Spleen (tissue), 11 donors: ENCODE results near the gene CADM2. TPM values are rescaled to one million over a fixed set of nuclear protein-coding genes. Genes with fewer than 3 reads are reported as not detected.

Experiments used
- DNase-seq: peaks from one replicate; pipeline ENCODE4 v3.0.0-alpha.2; 2020
- H3K27ac ChIP-seq, 8 donors: fragments of 200-600 bp; sonication (generic) in 7 of 8; 1 replicate in 4 of 8; 2 replicates in 4 of 8; pipeline versions ENCODE4 v1.5.0 to v1.8.0; 2016 to 2021; ENCODE audit warnings: inconsistent platforms in 4 of 8, mild to moderate bottlenecking in 4 of 8, moderate library complexity in 1 of 8
- H3K27me3 ChIP-seq, 7 donors: fragments of 200-600 bp; sonication (generic) in 6 of 7; replicated peaks in 1 of 7; 1 replicate in 4 of 7; 2 replicates in 3 of 7; pipeline versions ENCODE4 v1.5.0 to v1.8.0; 2016 to 2021; ENCODE audit warnings: inconsistent platforms in 3 of 7, mild to moderate bottlenecking in 1 of 7
- H3K36me3 ChIP-seq, 6 donors: fragments of 200-600 bp; sonication (generic) in 5 of 6; 1 replicate in 4 of 6; 2 replicates in 2 of 6; pipeline versions ENCODE4 v1.5.0 to v1.8.0; 2016 to 2021; ENCODE audit warnings: inconsistent platforms in 2 of 6
- H3K4me1 ChIP-seq, 6 donors: fragments of 200-600 bp; sonication (generic) in 5 of 6; 1 replicate in 3 of 6; 2 replicates in 3 of 6; pipeline versions ENCODE4 v1.5.0 to v1.8.0; 2016 to 2021; ENCODE audit warnings: inconsistent platforms in 3 of 6
- H3K4me3 ChIP-seq, 8 donors: fragments of 200-600 bp; sonication (generic) in 7 of 8; 1 replicate in 4 of 8; 2 replicates in 4 of 8; pipeline versions ENCODE4 v1.5.0 to v1.8.0; 2016 to 2021; ENCODE audit warnings: inconsistent platforms in 4 of 8, mild to moderate bottlenecking in 4 of 8, moderate library complexity in 2 of 8
- H3K9me3 ChIP-seq, 8 donors: fragments of 200-600 bp; sonication (generic) in 7 of 8; 1 replicate in 4 of 8; 2 replicates in 4 of 8; pipeline versions ENCODE4 v1.5.0 to v1.8.0; 2016 to 2021; ENCODE audit warnings: inconsistent platforms in 4 of 8
- CTCF ChIP-seq, 11 experiments: fragments of 200-600 bp in 7 of 11; fragments of 450-650 bp in 4 of 11; sonication (generic) in 4 of 11; IDR thresholded peaks in 8 of 11; conservative IDR thresholded peaks in 3 of 11; 1 replicate in 7 of 11; 2 replicates in 4 of 11; pipeline versions ENCODE4 v1.4.0 to v1.8.0; 2016 to 2021; ENCODE audit warnings: antibody characterized with exemption in 11 of 11, inconsistent platforms in 4 of 11, mild to moderate bottlenecking in 1 of 11
- POLR2A ChIP-seq, 3 donors: fragments of 450-650 bp; IDR thresholded peaks; one replicate each; pipeline ENCODE4 v1.5.1; 2017; ENCODE audit warnings: antibody characterized with exemption in 3 of 3, mild to moderate bottlenecking in 1 of 3
- POLR2AphosphoS5 ChIP-seq, 3 donors: sonication (generic); formaldehyde crosslinking; IDR thresholded peaks; one replicate each; pipeline ENCODE4 v1.5.1; 2017; ENCODE audit warnings: antibody characterized with exemption in 3 of 3
- WGBS, 5 donors: extraction: QIAGEN DNeasy Blood & Tissue Kit in 3 of 5; methylation state at CpG; one replicate each; pipeline versions ENCODE4 v1.1.5 to v1.1.7; 2013 to 2018; 5-methylcytosine and 5-hydroxymethylcytosine counted together
- intact Hi-C: fragments of 100-400 bp; cut with DNase I; formaldehyde crosslinking; loops from one replicate; pipeline ENCODE4 v1.15.0; 2023; ENCODE audit warnings: low total_unique reads
- polyA plus RNA-seq, 3 donors: library from polyadenylated mRNA; stranded (reverse); fragments of 200-250 nt; gene quantifications; one replicate each; pipeline ENCODE4 v1.2.1, GENCODE V29; 2013
- total RNA-seq, 7 donors: library from RNA; depleted of rRNA in 3 of 7; stranded (reverse); fragments of >200 nt in 3 of 7; fragmentation: NEBNext Ultra II Directional in 4 of 7; extraction: Animal tissue kit (Norgen Biotek cat#: 25700) in 4 of 7; gene quantifications; one replicate each; pipeline versions ENCODE4 v1.1.0 to v1.2.1, GENCODE V29; 2016 to 2021
- donor health status: healthy with polysubstance abuse.
- donor health status: DM: no; HTN: no; CAD: no; lungs with moderate emphysema.
- donor health status: DM: no; HTN: no; CAD: no.
- donor health status: Bipolar disorder and iron deficiency.
- donor health status: healthy.
- donor health status: DM: no; HTN: no; CAD: no.
- donor health status: DM: yes; HTN: yes; CAD: no.

CADM2 gene
- total and polyA plus RNA-seq, 10 donors, result 0.03 to 4.0 (median 1.0) TPM; not detected in 1

GRCh38 chr3:84943379-84943778, 15.4 kb upstream of the CADM2 start:
- H3K4me3 ChIP-seq, result no peak overlapping the region
- H3K27me3 ChIP-seq, result no peaks in the 10 kb centered on the region
- no peaks in the 10 kb centered on the region for H3K36me3 ChIP-seq
- H3K27ac ChIP-seq, result no peak overlapping the region
- DNase-seq, result no peak
- no peaks in the 10 kb centered on the region for H3K4me1 ChIP-seq
- H3K9me3 ChIP-seq, result no peaks in the 10 kb centered on the region
- WGBS, 5 donors, result 66 to 80% (median 75%) methylated on average over 4 of the region's 4 CpGs
- TF ChIP-seq POLR2AphosphoS5 (IDR thresholded peaks at IDR 0.05) (no peak), CTCF (IDR thresholded peaks at IDR 0.05 in 8 of 11, conservative IDR thresholded peaks at IDR 0.05 in 3 of 11) (no peak), POLR2A (IDR thresholded peaks at IDR 0.05) (no peak)
- intact Hi-C loops, result no loop called here

GRCh38 chr3:84946240-84946639, 12.5 kb upstream of the CADM2 start:
- TF ChIP-seq CTCF (IDR thresholded peaks at IDR 0.05 in 8 of 11, conservative IDR thresholded peaks at IDR 0.05 in 3 of 11), result no peak
- no peak for TF ChIP-seq POLR2A (IDR thresholded peaks at IDR 0.05)
- no peak for TF ChIP-seq POLR2AphosphoS5 (IDR thresholded peaks at IDR 0.05)
- no peaks in the 10 kb centered on the region for H3K4me1 ChIP-seq
- H3K27ac ChIP-seq, result no peak overlapping the region
- no peaks in the 10 kb centered on the region for H3K36me3 ChIP-seq
- no peak for DNase-seq
- H3K9me3 ChIP-seq, result peaks cover 0 to 4% (median 1%) of the 10 kb centered on the region in 8 donors
- intact Hi-C loops, result no loop called here
- no peaks in the 10 kb centered on the region for H3K27me3 ChIP-seq
- H3K4me3 ChIP-seq, result no peak overlapping the region
- 0 to 4% (median 0%) methylated on average over 1 of the region's 1 CpG for WGBS, 5 donors

GRCh38 chr3:84959470-84960271, 882 bp downstream of the CADM2 start:
- H3K36me3 ChIP-seq, result no peaks in the 10 kb centered on the region
- H3K4me1 ChIP-seq, result peaks cover 7 to 29% (median 14%) of the 10 kb centered on the region in 6 donors
- no peak overlapping the region for H3K27ac ChIP-seq
- no peak for TF ChIP-seq POLR2A (IDR thresholded peaks at IDR 0.05)
- peak; percentile 76 for DNase-seq
- peaks cover 0 to 66% (median 29%) of the 10 kb centered on the region in 7 donors for H3K27me3 ChIP-seq
- H3K4me3 ChIP-seq, result peak overlapping the region; percentile 41 to 74 (median 52)
- no peaks in the 10 kb centered on the region for H3K9me3 ChIP-seq
- 3 to 8% (median 5%) methylated on average over 35 to 40 of the region's 40 CpGs for WGBS, 5 donors
- intact Hi-C loops, result no loop called here

- 8 to 11% (median 9%) methylated on average over 12 of the region's 12 CpGs for whole genome bisulfite sequencing, 5 donors
- intact Hi-C loops, result no loop called here
- Histone ChIP-seq H3K36me3 (no peaks in the 10 kb centered on the region), H3K4me3 (no peak overlapping the region), H3K9me3 (no peaks in the 10 kb centered on the region), H3K4me1 (peaks cover 7 to 29% (median 14%) of the 10 kb centered on the region in 6 donors), H3K27me3 (peaks cover 0 to 66% (median 29%) of the 10 kb centered on the region in 7 donors), H3K27ac (no peak overlapping the region)
- no peak for DNase-seq
- TF ChIP-seq POLR2AphosphoS5 (IDR thresholded peaks at IDR 0.05), result no peak
- TF ChIP-seq POLR2A (IDR thresholded peaks at IDR 0.05), result no peak
- no peak for TF ChIP-seq CTCF (IDR thresholded peaks at IDR 0.05 in 8 of 11, conservative IDR thresholded peaks at IDR 0.05 in 3 of 11)
These were observed 1.8 kb downstream of the CADM2 start for GRCh38 chr3:84960581-84960980.
